ENCODE results near the gene FEN1. TPM values are rescaled to one million over a fixed set of nuclear protein-coding genes. Genes with fewer than 3 reads are reported as not detected.

The FEN1 gene
- total and polyA plus RNA-seq, 2 experiments from 2014 or later: 13.5 to 39.2 TPM

GRCh38 chr11:61837411-61838005 lies 44.8 kb downstream of the FEN1 start:
- H3K4me3 ChIP-seq: no peak overlapping the region
- H3K36me3 ChIP-seq: peaks cover 30% of the 10 kb centered on the region
- no peaks in the 10 kb centered on the region for H3K9me3 ChIP-seq (ENCODE audit: low read depth)
- TF ChIP-seq CTCF (IDR thresholded peaks at IDR 0.05; ENCODE audit: low read depth, low read length): no peak
- no peak for DNase-seq (ENCODE audit: low read depth in 1 of 2, low spot score in 1 of 2)
- peaks cover 7% of the 10 kb centered on the region for H3K4me1 ChIP-seq (ENCODE audit: low read depth)
- no peaks in the 10 kb centered on the region for H3K27me3 ChIP-seq
- no peak overlapping the region for H3K27ac ChIP-seq

- H3K27ac ChIP-seq: no peak overlapping the region
These were observed 45.8 kb downstream of the FEN1 start for GRCh38 chr11:61838501-61838900.

GRCh38 chr11:61838921-61839320 lies 46.2 kb downstream of the FEN1 start:
- DNase-seq (ENCODE audit: low read depth in 1 of 2, low spot score in 1 of 2): no peak
- Histone ChIP-seq H3K27me3 (no peaks in the 10 kb centered on the region), H3K4me1 (ENCODE audit: low read depth) (peaks cover 7% of the 10 kb centered on the region), H3K36me3 (peaks cover 39% of the 10 kb centered on the region), H3K9me3 (ENCODE audit: low read depth) (no peaks in the 10 kb centered on the region), H3K27ac (no peak overlapping the region), H3K4me3 (no peak overlapping the region)
- TF ChIP-seq CTCF (IDR thresholded peaks at IDR 0.05; ENCODE audit: low read depth, low read length): no peak

More at GRCh38 chr11:61838501-61838900, 45.8 kb downstream of the FEN1 start:
- no peak overlapping the region for H3K4me3 ChIP-seq
- no peak for DNase-seq (ENCODE audit: low read depth in 1 of 2, low spot score in 1 of 2)
- no peak for TF ChIP-seq CTCF (IDR thresholded peaks at IDR 0.05; ENCODE audit: low read depth, low read length)
- H3K9me3 ChIP-seq (ENCODE audit: low read depth): no peaks in the 10 kb centered on the region
- H3K36me3 ChIP-seq: peaks cover 35% of the 10 kb centered on the region
- H3K27me3 ChIP-seq: no peaks in the 10 kb centered on the region
- peaks cover 7% of the 10 kb centered on the region for H3K4me1 ChIP-seq (ENCODE audit: low read depth)

GRCh38 chr11:61839742-61840141 lies 47.0 kb downstream of the FEN1 start:
- no peak for DNase-seq (ENCODE audit: low read depth in 1 of 2, low spot score in 1 of 2)
- peaks cover 44% of the 10 kb centered on the region for H3K36me3 ChIP-seq
- H3K4me1 ChIP-seq (ENCODE audit: low read depth): peaks cover 3% of the 10 kb centered on the region
- H3K4me3 ChIP-seq: no peak overlapping the region
- H3K27me3 ChIP-seq: no peaks in the 10 kb centered on the region
- no peak for TF ChIP-seq CTCF (IDR thresholded peaks at IDR 0.05; ENCODE audit: low read depth, low read length)
- no peaks in the 10 kb centered on the region for H3K9me3 ChIP-seq (ENCODE audit: low read depth)
- H3K27ac ChIP-seq: no peak overlapping the region

GRCh38 chr11:61840371-61840770 lies 47.7 kb downstream of the FEN1 start:
- no peak overlapping the region for H3K27ac ChIP-seq
- DNase-seq (ENCODE audit: low read depth in 1 of 2, low spot score in 1 of 2): no peak
- peaks cover 44% of the 10 kb centered on the region for H3K36me3 ChIP-seq
- H3K4me1 ChIP-seq (ENCODE audit: low read depth): no peaks in the 10 kb centered on the region
- no peak overlapping the region for H3K4me3 ChIP-seq
- no peaks in the 10 kb centered on the region for H3K9me3 ChIP-seq (ENCODE audit: low read depth)
- TF ChIP-seq CTCF (IDR thresholded peaks at IDR 0.05; ENCODE audit: low read depth, low read length): no peak
- no peaks in the 10 kb centered on the region for H3K27me3 ChIP-seq

All from cardiac muscle cell (in vitro differentiated cells and primary cell).